CD14-positive monocyte (primary cell): ENCODE measurements around the gene ITPK1. TPM values are rescaled to one million over a fixed set of nuclear protein-coding genes. Genes with fewer than 3 reads are reported as not detected.

Experiments used
- DNase-seq, 3 donors: peaks; one replicate each; pipeline ENCODE4 v3.0.0-alpha.2; 2011 to 2022
- H2AFZ ChIP-seq: 2 replicates; pipeline ENCODE4 v1.6.0; 2012; ENCODE audit warnings: mild to moderate bottlenecking, low read depth, low read length, inconsistent platforms; ENCODE audit not compliant: insufficient read depth, poor library complexity, severe bottlenecking
- H3K27ac ChIP-seq, 2 donors: 1 replicate in 1 of 2; 2 replicates in 1 of 2; pipeline ENCODE4 v1.5.1; 2012 to 2013; ENCODE audit warnings: low read length in 2 of 2, control low read depth in 1 of 2, inconsistent platforms in 1 of 2, low read depth in 1 of 2, mild to moderate bottlenecking in 1 of 2
- H3K27me3 ChIP-seq, 2 donors: one replicate each; pipeline versions ENCODE4 v1.6.0 to v1.6.1; 2011 to 2013; ENCODE audit warnings: low read length in 2 of 2; ENCODE audit not compliant: control insufficient read depth in 2 of 2, insufficient read depth in 2 of 2
- H3K36me3 ChIP-seq, 2 donors: replicated peaks in 1 of 2; 1 replicate in 1 of 2; 2 replicates in 1 of 2; pipeline versions ENCODE4 v1.5.1 to v1.6.1; 2012 to 2013; ENCODE audit warnings: low read length in 2 of 2, control low read depth in 1 of 2, inconsistent platforms in 1 of 2, mild to moderate bottlenecking in 1 of 2; ENCODE audit not compliant: insufficient read depth in 2 of 2, control insufficient read depth in 1 of 2
- H3K4me1 ChIP-seq, 2 donors: 1 replicate in 1 of 2; 2 replicates in 1 of 2; pipeline versions ENCODE4 v1.5.1 to v1.6.1; 2012 to 2013; ENCODE audit warnings: low read length in 2 of 2, control low read depth in 1 of 2, inconsistent platforms in 1 of 2, mild to moderate bottlenecking in 1 of 2, moderate library complexity in 1 of 2; ENCODE audit not compliant: insufficient read depth in 2 of 2, control insufficient read depth in 1 of 2
- H3K4me2 ChIP-seq: replicated peaks from 2 replicates; pipeline ENCODE3; 2012; ENCODE audit warnings: low read length, moderate library complexity, mild to moderate bottlenecking; ENCODE audit not compliant: poor library complexity, severe bottlenecking; ENCODE audit errors: extremely low read depth
- H3K4me3 ChIP-seq, 3 experiments: fragments of 200-600 bp in 1 of 3; sonication (generic) in 1 of 3; replicated peaks in 1 of 3; 1 replicate in 2 of 3; 2 replicates in 1 of 3; pipeline ENCODE4 v1.5.1; 2011 to 2013; ENCODE audit warnings: low read length in 3 of 3, mild to moderate bottlenecking in 3 of 3, control low read depth in 2 of 3, low read depth in 2 of 3, inconsistent platforms in 1 of 3, moderate library complexity in 1 of 3
- H3K79me2 ChIP-seq: 2 replicates; pipeline ENCODE4 v1.6.0; 2012; ENCODE audit warnings: mild to moderate bottlenecking, control low read depth, inconsistent platforms, low read length, moderate library complexity; ENCODE audit not compliant: insufficient read depth
- H3K9ac ChIP-seq: 2 replicates; pipeline ENCODE4 v1.6.0; 2017; ENCODE audit warnings: low read length, mild to moderate bottlenecking; ENCODE audit not compliant: insufficient read depth, poor library complexity, severe bottlenecking
- H3K9me3 ChIP-seq, 2 donors: replicated peaks in 1 of 2; 1 replicate in 1 of 2; 2 replicates in 1 of 2; pipeline versions ENCODE4 v1.5.1 to v1.6.1; 2012 to 2013; ENCODE audit warnings: low read length in 2 of 2, control low read depth in 1 of 2; ENCODE audit not compliant: control insufficient read depth in 1 of 2, insufficient read depth in 1 of 2
- H4K20me1 ChIP-seq: 2 replicates; pipeline ENCODE4 v1.6.0; 2012; ENCODE audit warnings: mild to moderate bottlenecking, low read length, control low read depth, moderate library complexity; ENCODE audit not compliant: insufficient read depth
- H3K27ac Mint-ChIP-seq, 7 donors: one replicate each; pipeline ENCODE4 v1.8.0; 2020; ENCODE audit warnings: mild to moderate bottlenecking in 7 of 7, mixed read lengths in 7 of 7, moderate library complexity in 6 of 7, inconsistent platforms in 2 of 7
- H3K27me3 Mint-ChIP-seq, 3 donors: one replicate each; pipeline ENCODE4 v1.8.0; 2021 to 2022; ENCODE audit warnings: low read depth in 3 of 3, mild to moderate bottlenecking in 3 of 3, mixed read lengths in 3 of 3, moderate library complexity in 3 of 3, inconsistent platforms in 1 of 3
- H3K36me3 Mint-ChIP-seq, 2 donors: one replicate each; pipeline ENCODE4 v1.8.0; 2020; ENCODE audit warnings: mixed read lengths in 2 of 2, inconsistent platforms in 1 of 2, mild to moderate bottlenecking in 1 of 2
- H3K4me1 Mint-ChIP-seq: one replicate; pipeline ENCODE4 v1.8.0; 2020; ENCODE audit warnings: mild to moderate bottlenecking, mixed read lengths
- H3K4me3 Mint-ChIP-seq, 2 donors: one replicate each; pipeline ENCODE4 v1.8.0; 2020; ENCODE audit warnings: mild to moderate bottlenecking in 2 of 2, mixed read lengths in 2 of 2, moderate library complexity in 1 of 2
- H3K9me3 Mint-ChIP-seq, 7 donors: one replicate each; pipeline ENCODE4 v1.8.0; 2020 to 2022; ENCODE audit warnings: mixed read lengths in 7 of 7, mild to moderate bottlenecking in 6 of 7, moderate library complexity in 6 of 7, inconsistent platforms in 2 of 7
- CTCF ChIP-seq: fragments of 200-600 bp; IDR thresholded peaks from one replicate; pipeline ENCODE4 v1.8.0; 2022; ENCODE audit warnings: antibody characterized with exemption, mild to moderate bottlenecking
- WGBS: methylation state at CpG from one replicate; pipeline ENCODE4 v1.1.5; 2013; ENCODE audit warnings: missing lambda C conversion rate; ENCODE audit not compliant: insufficient coverage; 5-methylcytosine and 5-hydroxymethylcytosine counted together
- intact Hi-C, 2 donors: fragments of 100-400 bp; cut with micrococcal nuclease; formaldehyde crosslinking; loops; one replicate each; pipeline versions ENCODE4 v1.15.0 to v1.15.1; 2023
- polyA plus RNA-seq, 3 donors: library from polyadenylated mRNA; depleted of rRNA in 1 of 3; unstranded in 2 of 3; stranded (reverse) in 1 of 3; fragments of 300-500 nt in 2 of 3; fragments of >200 nt in 1 of 3; fragmentation: Illumina TruSeq in 2 of 3; gene quantifications; 1 replicate in 2 of 3; 2 replicates in 1 of 3; pipeline ENCODE4 v1.2.3, GENCODE V29; 2012 to 2021

Gene ITPK1
- polyA plus RNA-seq, 3 donors = 57.1 to 144 (median 63.0) TPM

- TF ChIP-seq CTCF = no peak
- peaks cover 46 to 60% of the 10 kb centered on the region in 2 donors for H3K4me1 ChIP-seq
- H3K4me1 Mint-ChIP-seq = peaks cover 59% of the 10 kb centered on the region
- H4K20me1 ChIP-seq = peaks cover 100% of the 10 kb centered on the region
- H3K79me2 ChIP-seq = peaks cover 95% of the 10 kb centered on the region
- H3K4me3 ChIP-seq = no peak overlapping the region
- no peak overlapping the region for H3K9ac ChIP-seq
- no peaks in the 10 kb centered on the region for H3K9me3 ChIP-seq
- H3K36me3 Mint-ChIP-seq = peaks cover 45 to 65% of the 10 kb centered on the region in 2 donors
- no peak overlapping the region for H3K4me2 ChIP-seq
- peaks cover 32 to 71% of the 10 kb centered on the region in 2 donors for H3K36me3 ChIP-seq
- no peak overlapping the region for H3K4me3 Mint-ChIP-seq
- intact Hi-C loops = no loop called here
- no peaks in the 10 kb centered on the region for H3K27me3 Mint-ChIP-seq
- peak overlapping the region in 4 of 7 donors; percentile 2 to 41 (median 26) for H3K27ac Mint-ChIP-seq
- peaks cover 0 to 1% (median 0%) of the 10 kb centered on the region in 7 donors for H3K9me3 Mint-ChIP-seq
- H3K27ac ChIP-seq = peak overlapping the region in 1 of 2 donors; percentile 74
- 97% methylated on average over 22 of the region's 22 CpGs for WGBS
- no peak overlapping the region for H2AFZ ChIP-seq
- no peak for DNase-seq
- no peaks in the 10 kb centered on the region for H3K27me3 ChIP-seq
These were observed 103.9 kb downstream of the ITPK1 start for GRCh38 chr14:93011650-93012325.

DNA sequence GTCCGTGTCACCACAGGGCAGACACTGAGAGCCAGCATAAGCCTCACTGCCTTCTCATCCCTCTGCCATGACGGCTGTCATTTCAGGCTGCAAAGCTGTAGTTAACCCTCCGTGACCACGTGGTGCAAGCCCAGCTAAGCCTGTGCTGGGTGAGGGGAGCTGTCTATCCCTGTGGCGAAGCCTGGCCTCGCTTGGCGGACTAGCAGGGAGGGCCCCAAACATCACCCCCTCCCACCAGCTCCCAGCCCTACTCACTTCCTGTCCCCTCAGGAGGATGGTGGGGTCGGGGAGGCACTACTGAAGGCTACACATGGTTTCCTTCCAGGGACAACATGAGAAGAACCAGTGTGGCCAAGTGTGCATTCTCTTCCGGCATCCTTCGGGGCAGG is 104.6 kb downstream of the ITPK1 start:
- peaks cover 100% of the 10 kb centered on the region for H4K20me1 ChIP-seq
- H3K27ac ChIP-seq = no peak overlapping the region
- no peak overlapping the region for H2AFZ ChIP-seq
- Mint-ChIP-seq H3K27ac (peak overlapping the region in 1 of 7 donors; percentile 32), H3K27me3 (no peaks in the 10 kb centered on the region), H3K36me3 (peaks cover 40 to 63% of the 10 kb centered on the region in 2 donors), H3K4me1 (peaks cover 65% of the 10 kb centered on the region), H3K4me3 (no peak overlapping the region), H3K9me3 (peaks cover 0 to 1% (median 0%) of the 10 kb centered on the region in 7 donors)
- H3K9ac ChIP-seq = peak overlapping the region; percentile 21
- no peak for DNase-seq
- H3K9me3 ChIP-seq = no peaks in the 10 kb centered on the region
- H3K79me2 ChIP-seq = peaks cover 95% of the 10 kb centered on the region
- no peak for TF ChIP-seq CTCF
- peaks cover 47 to 61% of the 10 kb centered on the region in 2 donors for H3K4me1 ChIP-seq
- no peak overlapping the region for H3K4me3 ChIP-seq
- intact Hi-C loops = no loop called here
- peaks cover 26 to 71% of the 10 kb centered on the region in 2 donors for H3K36me3 ChIP-seq
- no peak overlapping the region for H3K4me2 ChIP-seq
- H3K27me3 ChIP-seq = no peaks in the 10 kb centered on the region
- 40% methylated on average over 1 of the region's 10 CpGs for WGBS
